ENCODE measurements around the gene KLHL24.
A peak's percentile ranks its signal among the peaks of the same experiment; 100 is the strongest.
"Not testable (repeated sequence)": the region's sequence is repeated elsewhere in the genome, so short reads cannot be mapped to it uniquely, and the experiment has no call there.

Gene KLHL24

DNA sequence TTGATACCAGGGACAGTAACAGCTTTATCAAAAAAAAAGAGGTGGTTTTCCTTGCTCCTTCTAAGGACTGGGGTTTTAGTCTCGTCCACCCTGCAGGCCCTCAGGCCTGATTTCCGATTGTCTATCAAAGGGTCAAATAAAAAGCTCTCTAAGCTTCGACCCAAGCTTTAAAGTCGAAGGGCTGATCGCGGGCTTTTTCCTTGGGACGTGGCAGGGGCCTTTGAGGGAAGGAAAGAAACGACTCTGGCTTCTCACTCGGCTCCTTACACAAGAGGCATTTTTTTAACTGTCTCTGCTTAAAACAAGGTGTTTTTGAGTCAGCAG is 354 bp upstream of the KLHL24 start:
- Histone ChIP-seq H3K36me3 (ENCODE audit: low read depth) (no peaks in the 10 kb centered on the region), H3K4me3 (ENCODE audit: severe bottlenecking) (peak overlapping the region; percentile 68), H3K27ac (ENCODE audit: poor library complexity, severe bottlenecking) (peak overlapping the region; percentile 43), H3K27me3 (ENCODE audit: insufficient read depth, poor library complexity, severe bottlenecking) (no peaks in the 10 kb centered on the region), H3K4me1 (ENCODE audit: insufficient read depth, poor library complexity, severe bottlenecking) (peaks cover 8% of the 10 kb centered on the region), H3K9me3 (ENCODE audit: severe bottlenecking) (no peaks in the 10 kb centered on the region)
- ATAC-seq (ENCODE audit: low read depth) (no peak; the same call in 2 of the 3 replicates), DNase-seq (ENCODE audit: low spot score) (no peak)
- no peak for TF ChIP-seq CTCF (IDR thresholded peaks at IDR 0.05; ENCODE audit: poor library complexity, severe bottlenecking)

DNA sequence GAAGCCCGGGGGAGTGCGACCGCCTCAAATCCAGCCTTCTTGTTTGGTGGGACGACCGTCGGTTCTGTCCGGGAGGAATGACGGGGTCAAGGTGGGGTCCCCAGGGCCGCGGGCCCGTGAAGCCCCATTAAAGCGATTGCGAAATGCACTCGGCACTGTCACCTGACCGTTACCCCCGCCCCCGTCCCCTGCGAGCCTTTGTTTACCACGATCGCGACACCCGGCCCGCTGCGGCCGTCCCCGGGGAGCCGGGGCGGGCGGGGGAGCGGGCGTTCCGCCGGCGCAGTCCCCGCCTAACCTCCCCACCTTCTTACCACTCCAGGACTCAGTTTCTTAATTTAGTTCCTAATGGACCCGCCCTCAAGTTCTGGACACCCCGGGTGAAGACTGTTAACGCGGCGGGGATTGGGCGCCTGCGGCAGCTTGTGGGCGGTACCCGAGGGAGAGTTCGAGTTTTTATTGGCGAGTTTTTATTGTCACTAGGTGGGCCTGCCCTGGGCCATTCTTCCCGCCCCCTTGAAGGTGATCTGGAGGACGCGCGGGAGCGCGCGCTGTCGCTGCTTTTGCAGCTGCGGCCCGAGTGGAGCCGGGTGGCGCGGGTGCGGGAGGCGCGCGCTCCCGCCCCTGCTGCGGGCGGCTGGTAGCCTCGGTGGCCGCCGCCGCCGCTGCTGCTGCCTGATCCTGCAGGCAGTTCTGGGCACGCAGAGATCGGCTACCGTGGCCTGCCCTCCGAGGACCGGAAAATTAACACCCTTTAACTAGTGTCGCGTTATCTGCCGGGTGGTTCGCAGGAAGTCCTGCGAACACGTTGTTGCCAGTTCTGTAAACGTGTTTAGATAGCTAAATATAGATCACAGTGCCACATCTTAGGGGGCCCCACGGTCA is 1.0 kb downstream of the KLHL24 start:
- no peaks in the 10 kb centered on the region for H3K9me3 ChIP-seq (ENCODE audit: severe bottlenecking)
- no peaks in the 10 kb centered on the region for H3K36me3 ChIP-seq (ENCODE audit: low read depth)
- H3K27me3 ChIP-seq (ENCODE audit: insufficient read depth, poor library complexity, severe bottlenecking), result no peaks in the 10 kb centered on the region
- TF ChIP-seq CTCF (IDR thresholded peaks at IDR 0.05; ENCODE audit: poor library complexity, severe bottlenecking), result no peak
- peak; percentile 78 for ATAC-seq (ENCODE audit: low read depth)
- H3K4me1 ChIP-seq (ENCODE audit: insufficient read depth, poor library complexity, severe bottlenecking), result peaks cover 8% of the 10 kb centered on the region
- peak overlapping the region; percentile 68 for H3K4me3 ChIP-seq (ENCODE audit: severe bottlenecking)
- H3K27ac ChIP-seq (ENCODE audit: poor library complexity, severe bottlenecking), result peak overlapping the region; percentile 43
- peak; percentile 90 for DNase-seq (ENCODE audit: low spot score)

- DNase-seq (ENCODE audit: low spot score) (no peak), ATAC-seq (ENCODE audit: low read depth) (no peak)
- Histone ChIP-seq H3K4me1 (ENCODE audit: insufficient read depth, poor library complexity, severe bottlenecking) (peaks cover 8% of the 10 kb centered on the region), H3K27ac (ENCODE audit: poor library complexity, severe bottlenecking) (peak overlapping the region; percentile 43), H3K9me3 (ENCODE audit: severe bottlenecking) (no peaks in the 10 kb centered on the region), H3K4me3 (ENCODE audit: severe bottlenecking) (peak overlapping the region; percentile 68), H3K36me3 (ENCODE audit: low read depth) (no peaks in the 10 kb centered on the region), H3K27me3 (ENCODE audit: insufficient read depth, poor library complexity, severe bottlenecking) (no peaks in the 10 kb centered on the region)
- no peak for TF ChIP-seq CTCF (IDR thresholded peaks at IDR 0.05; ENCODE audit: poor library complexity, severe bottlenecking)
Measured at GRCh38 chr3:183637106-183637486, 1.7 kb downstream of the KLHL24 start.

DNA sequence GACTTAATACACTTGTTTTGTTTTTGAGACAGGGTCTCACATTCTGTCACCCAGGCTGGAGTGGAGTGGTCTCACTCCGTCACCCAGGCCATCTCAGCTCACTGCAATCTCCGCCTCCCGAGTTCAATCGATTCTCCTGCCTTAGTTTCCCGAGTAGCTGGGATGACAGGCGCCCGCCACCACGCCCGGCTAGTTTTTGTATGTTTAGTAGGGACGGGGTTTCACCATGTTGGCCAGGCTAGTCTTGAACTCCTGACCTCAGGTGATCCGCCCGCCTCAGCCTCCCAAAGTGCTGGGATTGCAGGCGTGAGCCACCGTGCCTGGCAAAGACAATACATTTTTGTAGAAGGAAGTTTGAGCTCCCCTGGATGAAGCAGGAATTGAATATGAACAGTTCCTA is 2.2 kb downstream of the KLHL24 start:
- not testable (repeated sequence) for H3K4me3 ChIP-seq (ENCODE audit: severe bottlenecking); H3K9me3 ChIP-seq (ENCODE audit: severe bottlenecking); H3K27ac ChIP-seq (ENCODE audit: poor library complexity, severe bottlenecking); DNase-seq (ENCODE audit: low spot score); H3K27me3 ChIP-seq (ENCODE audit: insufficient read depth, poor library complexity, severe bottlenecking); ATAC-seq (ENCODE audit: low read depth); H3K36me3 ChIP-seq (ENCODE audit: low read depth); H3K4me1 ChIP-seq (ENCODE audit: insufficient read depth, poor library complexity, severe bottlenecking)

- no peak for TF ChIP-seq CTCF (IDR thresholded peaks at IDR 0.05; ENCODE audit: poor library complexity, severe bottlenecking)
- DNase-seq (ENCODE audit: low spot score), result no peak
- no peaks in the 10 kb centered on the region for H3K27me3 ChIP-seq (ENCODE audit: insufficient read depth, poor library complexity, severe bottlenecking)
- H3K9me3 ChIP-seq (ENCODE audit: severe bottlenecking), result no peaks in the 10 kb centered on the region
- no peak overlapping the region for H3K4me3 ChIP-seq (ENCODE audit: severe bottlenecking)
- H3K27ac ChIP-seq (ENCODE audit: poor library complexity, severe bottlenecking), result no peak overlapping the region
- ATAC-seq (ENCODE audit: low read depth), result no peak
- H3K4me1 ChIP-seq (ENCODE audit: insufficient read depth, poor library complexity, severe bottlenecking), result peaks cover 8% of the 10 kb centered on the region
- H3K36me3 ChIP-seq (ENCODE audit: low read depth), result no peaks in the 10 kb centered on the region
Measured at GRCh38 chr3:183638101-183638852, 2.9 kb downstream of the KLHL24 start.

- not testable (repeated sequence) for ATAC-seq (ENCODE audit: low read depth); H3K4me3 ChIP-seq (ENCODE audit: severe bottlenecking); H3K27ac ChIP-seq (ENCODE audit: poor library complexity, severe bottlenecking); H3K9me3 ChIP-seq (ENCODE audit: severe bottlenecking); H3K36me3 ChIP-seq (ENCODE audit: low read depth); H3K4me1 ChIP-seq (ENCODE audit: insufficient read depth, poor library complexity, severe bottlenecking); H3K27me3 ChIP-seq (ENCODE audit: insufficient read depth, poor library complexity, severe bottlenecking); DNase-seq (ENCODE audit: low spot score)
Measured at GRCh38 chr3:183640635-183641034, 5.2 kb downstream of the KLHL24 start.

Data from RWPE2 (cell line).